ENCODE measurements around the gene PRSS21.

GRCh38 chr16:2782583-2783351 is 34.3 kb upstream of the PRSS21 start:
- TF ChIP-seq CTCF (IDR thresholded peaks at IDR 0.05; ENCODE audit: insufficient read depth, low read length) (no peak), GABPA (IDR thresholded peaks at IDR 0.05; ENCODE audit: low read depth) (no peak), REST (IDR thresholded peaks at IDR 0.05; ENCODE audit: insufficient replicate concordance, low read depth) (no peak), POLR2AphosphoS5 (IDR thresholded peaks at IDR 0.05; ENCODE audit: low read depth) (no peak), SPI1 (IDR thresholded peaks at IDR 0.05; ENCODE audit: borderline replicate concordance, low read depth) (no peak)
